HG03558 (cell line): Measurements from ENCODE around the gene GPNMB.

Source experiments
- ATAC-seq: cut with Tn5 transposase; IDR thresholded peaks from one replicate; pipeline ENCODE4 v1.9.1; 2021; ENCODE audit warnings: moderate number of reproducible peaks; ENCODE audit not compliant: unreplicated experiment; ENCODE audit errors: extremely low read depth

The GPNMB gene

DNA sequence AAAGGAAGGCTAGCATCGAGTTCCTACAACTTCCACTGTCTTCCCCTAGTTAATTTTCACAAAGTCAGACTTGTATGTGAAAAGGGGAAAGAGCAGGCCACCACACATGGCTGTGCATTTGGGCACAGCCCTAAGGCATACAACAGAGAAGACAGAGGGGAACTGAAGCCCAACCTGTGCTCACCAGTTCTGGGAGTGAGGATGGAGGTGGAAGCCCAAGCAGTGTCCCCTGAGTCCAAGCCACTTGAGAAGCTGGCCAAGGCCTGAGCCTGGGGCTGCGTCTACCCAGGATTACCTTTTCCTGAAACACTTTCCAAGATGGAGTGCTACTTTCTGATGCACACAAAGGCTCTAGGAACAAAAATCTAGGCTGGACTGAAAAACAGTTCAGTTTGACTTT is 20.3 kb downstream of the GPNMB start:
- ATAC-seq, result no peak

GRCh38 chr7:23267357-23267756 is 20.8 kb downstream of the GPNMB start:
- ATAC-seq, result no peak

DNA sequence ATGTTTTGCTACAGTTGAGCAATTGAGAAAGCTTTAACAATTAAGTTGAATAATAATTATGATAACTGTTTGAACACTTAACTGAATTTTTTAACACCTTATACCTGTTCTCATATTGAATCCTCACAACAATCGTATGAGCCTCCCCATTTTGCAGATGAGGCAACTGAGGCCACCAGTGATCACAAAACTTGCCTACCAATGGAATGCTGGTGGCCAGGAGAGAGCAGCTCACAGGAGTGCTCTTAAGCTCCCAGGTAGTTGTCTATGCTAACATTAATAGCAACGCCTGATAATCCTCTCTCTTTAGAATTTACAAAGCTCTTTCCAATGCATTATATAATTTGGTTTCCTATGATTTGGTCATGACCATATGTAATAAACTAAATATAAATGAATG is 21.6 kb downstream of the GPNMB start:
- no peak for ATAC-seq

DNA sequence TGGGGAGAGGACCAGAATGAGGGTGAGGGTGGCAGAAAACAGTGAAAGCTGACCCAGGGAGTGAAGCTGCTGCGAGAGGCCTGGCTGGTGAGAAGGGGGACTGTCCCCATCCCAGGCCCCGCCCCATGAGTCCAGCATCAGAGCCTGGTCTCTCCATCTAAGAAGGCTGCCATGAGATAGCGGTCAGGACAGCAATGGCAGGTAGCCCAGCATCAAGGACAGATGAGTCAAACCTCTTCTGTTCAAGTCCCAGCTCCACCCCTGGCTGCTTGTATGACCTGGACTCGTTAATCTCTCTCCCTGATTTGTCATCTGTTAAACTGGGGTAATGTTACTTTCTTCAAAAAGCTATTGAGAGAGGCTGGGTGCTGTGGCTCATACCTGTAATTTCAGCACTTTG is 22.2 kb downstream of the GPNMB start:
- no peak for ATAC-seq

GRCh38 chr7:23272275-23272674 is 25.7 kb downstream of the GPNMB start:
- no peak for ATAC-seq

DNA sequence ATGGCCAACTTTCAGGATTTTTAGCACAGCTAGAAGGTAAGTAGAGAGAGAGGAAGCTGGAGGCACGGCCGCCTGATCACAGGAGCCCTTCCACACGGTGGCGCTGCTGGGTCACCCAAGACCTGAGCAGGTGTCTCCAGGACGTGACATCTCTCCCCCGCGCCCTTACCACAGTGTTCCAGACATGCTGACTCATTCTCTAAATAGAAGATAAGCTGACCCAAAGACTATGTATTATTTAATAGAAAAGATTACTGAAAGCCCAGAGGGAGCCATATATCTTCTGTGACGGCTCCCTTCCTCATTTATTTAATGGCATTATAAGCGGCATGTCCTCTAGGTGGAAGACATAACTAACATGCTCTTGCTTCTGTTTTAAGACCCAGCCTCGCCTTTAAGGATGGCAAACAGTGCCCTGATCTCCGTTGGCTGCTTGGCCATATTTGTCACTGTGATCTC is 26.6 kb downstream of the GPNMB start:
- ATAC-seq, result peak; percentile 91

DNA sequence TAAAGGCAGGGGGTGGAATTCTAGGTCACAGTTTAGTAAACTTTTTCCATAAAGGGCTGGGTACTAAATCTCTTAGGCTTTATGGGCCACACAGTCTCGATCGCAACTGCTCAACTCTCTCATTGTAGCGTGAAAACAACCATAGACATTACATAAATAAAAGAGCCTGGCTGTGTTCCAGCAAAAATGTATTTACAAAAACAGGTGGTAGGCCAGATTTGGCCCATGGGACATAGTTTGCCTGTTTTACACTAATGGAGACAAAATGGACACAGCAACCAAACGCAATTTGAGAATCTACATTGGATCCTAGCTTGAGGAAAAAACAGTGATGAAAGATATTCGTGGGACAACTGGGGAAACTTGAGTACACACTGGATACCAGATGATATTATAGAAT is 29.3 kb downstream of the GPNMB start:
- ATAC-seq, result no peak

DNA sequence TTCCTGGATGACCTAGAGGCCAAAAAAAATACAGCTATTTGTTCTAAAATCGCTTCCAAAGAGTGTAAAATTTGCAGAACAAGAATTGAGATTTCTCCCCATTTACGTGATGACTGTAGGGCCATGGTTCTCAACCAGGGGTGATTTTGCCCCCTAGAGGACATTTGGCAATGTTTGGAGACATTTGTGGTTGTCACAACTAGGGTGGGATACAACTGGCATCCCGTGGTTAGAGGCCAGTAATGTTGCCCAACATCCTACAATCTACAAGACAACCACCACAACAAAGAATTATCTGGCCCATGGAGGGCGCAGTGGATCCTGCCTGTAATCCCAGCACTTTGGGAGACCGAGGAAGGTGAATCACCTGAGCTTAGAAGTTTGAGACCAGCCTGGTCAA is 29.8 kb downstream of the GPNMB start:
- no peak for ATAC-seq

DNA sequence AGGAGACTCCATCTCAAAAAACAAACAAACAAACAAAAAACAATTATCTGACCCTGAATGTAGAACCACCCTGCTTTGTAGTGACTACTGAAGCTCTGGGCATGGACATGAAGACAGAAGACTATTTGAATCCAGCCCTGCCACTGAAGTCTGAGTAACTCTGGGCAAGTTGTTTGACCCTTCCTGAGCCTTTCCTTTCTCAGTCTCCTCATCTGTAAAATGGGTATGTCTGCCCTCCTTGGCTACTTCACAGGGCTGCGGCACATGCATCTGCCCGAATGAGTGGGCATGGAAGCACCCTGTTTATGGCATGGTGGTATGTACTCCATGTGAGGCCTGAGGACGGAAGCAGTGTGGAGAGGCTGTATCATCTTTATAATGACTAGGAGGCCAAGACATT is 30.4 kb downstream of the GPNMB start:
- ATAC-seq, result no peak

GRCh38 chr7:23277359-23277989 is 30.9 kb downstream of the GPNMB start:
- ATAC-seq, result no peak

DNA sequence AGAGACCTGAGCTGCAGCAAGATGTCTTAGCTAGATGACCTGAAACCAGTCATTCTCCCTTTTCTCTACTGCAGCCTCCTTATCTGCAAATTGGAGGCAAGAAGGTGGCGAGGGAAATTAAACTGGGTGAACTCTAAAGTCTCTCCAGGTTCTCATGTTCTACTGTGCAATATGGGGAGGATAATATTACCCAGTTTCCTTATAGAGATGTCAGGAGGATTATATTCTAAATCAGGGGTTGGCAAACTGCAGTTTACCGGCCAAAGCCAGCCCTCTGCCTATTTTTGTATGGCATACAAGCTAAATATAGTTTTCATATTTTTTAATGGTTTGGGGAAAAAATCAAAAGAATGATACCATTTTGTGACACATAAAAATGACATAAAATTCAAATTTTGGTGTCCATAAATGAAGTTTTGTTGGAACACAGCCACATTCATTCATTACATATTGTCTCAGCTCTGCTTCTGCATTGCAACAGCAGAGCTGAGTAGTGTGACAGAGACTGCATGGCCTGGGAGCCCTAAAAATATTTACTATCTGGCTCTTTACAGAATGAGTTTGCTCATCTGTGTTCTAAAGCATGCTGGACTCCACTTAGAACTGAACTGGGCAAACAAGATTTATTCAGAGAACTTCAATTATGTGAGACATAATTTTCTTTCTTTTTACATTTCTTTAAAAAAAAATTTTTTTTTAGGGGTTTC is 33.4 kb downstream of the GPNMB start:
- ATAC-seq, result no peak

- no peak for ATAC-seq
Observed at GRCh38 chr7:23283086-23283485, 36.5 kb downstream of the GPNMB start.

DNA sequence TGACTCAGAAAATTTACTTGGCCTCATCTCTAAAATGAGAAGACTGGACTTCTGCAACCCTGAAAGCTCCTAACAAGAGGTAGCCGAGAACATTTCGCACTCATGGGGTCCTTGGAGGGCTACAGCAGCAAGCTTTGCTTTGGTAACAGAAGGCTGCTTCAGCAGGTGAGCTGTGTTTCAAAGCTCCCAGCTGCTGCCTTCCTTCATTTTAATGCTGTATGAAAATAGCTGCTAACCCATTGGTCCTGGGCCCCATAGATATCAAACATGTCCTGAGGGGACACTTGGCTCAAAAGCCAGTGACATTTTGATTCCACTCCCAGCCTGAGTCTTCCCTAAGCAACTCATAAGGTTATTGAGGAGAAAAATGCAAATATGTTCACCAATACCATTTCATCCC is 38.3 kb downstream of the GPNMB start:
- ATAC-seq, result no peak

DNA sequence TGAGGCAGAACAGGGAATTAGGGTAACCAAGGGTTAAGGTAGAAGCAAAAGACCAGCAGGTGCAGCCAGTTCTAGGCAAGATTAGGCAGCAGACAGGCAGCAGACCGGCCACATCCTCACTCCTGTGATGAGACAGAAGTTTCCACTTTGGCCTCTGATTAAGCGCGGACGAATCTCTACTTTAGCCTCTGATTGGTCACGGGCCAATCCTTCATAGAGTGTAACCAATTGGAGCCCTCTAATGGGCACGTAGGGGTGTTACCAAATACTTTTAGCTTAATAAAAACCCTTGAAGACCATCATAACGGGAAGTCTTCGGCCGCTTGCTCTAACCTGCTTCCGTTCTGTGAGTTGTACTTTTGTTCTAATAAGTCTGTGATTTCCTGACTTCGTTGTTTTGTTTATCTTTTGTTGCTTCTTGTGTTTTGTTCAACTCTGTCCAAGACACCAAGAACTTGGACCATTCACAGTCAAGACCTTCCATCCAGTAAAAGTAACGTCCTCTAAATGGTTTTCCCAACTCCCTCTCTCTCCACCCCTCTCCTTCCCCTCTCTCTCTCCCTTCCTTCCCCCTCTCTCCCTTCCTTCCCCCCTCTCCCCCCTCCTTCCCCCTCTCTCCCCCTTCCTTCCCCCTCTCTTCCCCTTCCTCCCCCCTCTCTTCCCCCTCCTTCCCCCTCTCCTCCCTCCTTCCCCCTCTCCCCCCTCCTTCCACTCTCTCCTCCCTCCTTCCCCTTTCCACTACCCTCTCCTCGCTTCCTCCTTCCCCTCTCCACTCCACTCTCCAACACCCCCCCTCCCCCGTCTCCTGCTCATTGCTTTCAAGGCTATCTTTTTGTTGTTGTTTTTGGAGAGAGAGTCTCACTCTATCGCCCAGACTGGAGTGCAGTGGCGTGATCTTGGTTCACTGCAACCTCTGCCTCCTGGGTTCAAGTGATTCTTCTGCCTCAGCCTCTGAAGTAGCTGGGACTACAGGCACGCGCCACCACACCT is 39.4 kb downstream of the GPNMB start:
- ATAC-seq, result no peak

- no peak for ATAC-seq
Observed at GRCh38 chr7:23287612-23288011, 41.0 kb downstream of the GPNMB start.

DNA sequence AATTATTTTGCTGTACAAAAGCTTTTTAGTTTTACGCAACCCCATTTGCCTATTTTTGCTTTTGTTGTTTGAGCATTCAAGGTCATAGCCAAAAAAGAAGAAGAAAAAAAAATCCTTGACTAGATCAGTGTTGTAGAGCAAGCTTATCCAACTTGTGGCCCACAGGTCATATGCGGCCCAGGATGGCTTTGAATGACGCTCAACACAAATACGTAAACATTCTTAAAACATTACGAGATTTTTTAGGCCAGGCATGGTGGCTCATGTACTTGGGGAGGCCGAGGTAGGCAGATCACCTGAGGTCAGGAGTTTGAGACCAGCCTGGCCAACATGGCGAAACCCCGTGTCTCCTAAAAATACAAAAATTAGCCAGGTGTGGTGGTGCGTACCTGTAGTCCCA is 44.4 kb downstream of the GPNMB start:
- ATAC-seq, result no peak

DNA sequence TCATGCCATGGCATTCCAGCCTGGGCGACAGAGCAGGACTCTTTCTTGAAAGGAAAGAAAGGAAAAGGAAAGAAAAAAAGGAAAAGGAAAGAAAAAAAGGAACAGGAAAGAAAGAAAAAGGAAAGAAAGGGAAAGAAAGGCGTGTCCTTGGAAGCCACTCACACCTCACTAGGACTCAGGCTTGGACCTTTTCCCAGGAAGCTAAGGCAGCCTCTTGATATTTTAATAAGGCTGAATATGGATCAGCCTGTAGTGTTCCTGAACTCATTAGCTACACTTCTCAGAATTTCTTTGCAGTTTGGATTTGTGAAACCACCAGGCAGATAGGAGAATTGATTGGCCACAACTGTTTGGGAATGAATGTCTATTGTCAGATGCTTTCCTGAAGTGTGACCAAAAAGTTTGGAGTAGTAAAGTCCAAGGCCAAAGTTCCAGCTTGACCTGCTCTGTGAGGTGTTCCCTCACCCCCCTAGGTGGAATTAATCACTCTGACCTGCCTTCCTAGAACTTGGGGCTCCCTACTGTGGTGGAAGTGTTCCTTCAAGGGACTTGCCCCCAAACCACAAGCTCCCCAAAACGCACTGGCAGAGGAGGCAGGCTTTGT is 45.5 kb downstream of the GPNMB start:
- ATAC-seq, result no peak

- no peak for ATAC-seq
Observed at GRCh38 chr7:23292623-23293022, 46.0 kb downstream of the GPNMB start.

- no peak for ATAC-seq
Observed at GRCh38 chr7:23293500-23294073, 47.0 kb downstream of the GPNMB start.
